NT2/D1 (cell line): Measurements from ENCODE around the gene TRAF7.

Source experiments
- SUZ12 ChIP-seq: IDR thresholded peaks from 2 replicates; pipeline ENCODE4 v1.6.1; 2011; ENCODE audit not compliant: insufficient read length, insufficient read depth; ENCODE audit errors: extremely low read depth
- YY1 ChIP-seq: IDR thresholded peaks from 2 replicates; pipeline ENCODE4 v1.6.1; 2011; ENCODE audit not compliant: insufficient read length, insufficient read depth
- ZNF274 ChIP-seq: IDR thresholded peaks from 2 replicates; pipeline ENCODE4 v1.6.1; 2011; ENCODE audit warnings: mild to moderate bottlenecking, low read depth, low read length

GRCh38 chr16:2197765-2198164 lies 42.2 kb downstream of the TRAF7 start:
- no peak for TF ChIP-seq ZNF274
- TF ChIP-seq YY1: no peak
- no peak for TF ChIP-seq SUZ12
